MM.1S (cell line): ENCODE data around the gene CDKN2D.

Experiments used
- CTCF ChIP-seq: fragments of 300-600 bp; sonication (generic); IDR thresholded peaks from 2 replicates; pipeline ENCODE4 v1.5.1; 2016; ENCODE audit warnings: antibody characterized with exemption, low read length, mixed read lengths
- EZH2 ChIP-seq: fragments of 300-600 bp; sonication (generic); optimal IDR thresholded peaks from 2 replicates; pipeline ENCODE3; 2017; ENCODE audit warnings: low read depth, mild to moderate bottlenecking, antibody characterized with exemption, low read length, mixed read lengths

- TF ChIP-seq CTCF, result no peak
- no peak for TF ChIP-seq EZH2
Measured at GRCh38 chr19:10517760-10518443, 50.9 kb downstream of the CDKN2D start.
